ENCODE data around the gene GPATCH2L.

- TF ChIP-seq POLR2A (IDR thresholded peaks at IDR 0.05) (no peak), CTCF (IDR thresholded peaks at IDR 0.05) (no peak), EP300 (IDR thresholded peaks at IDR 0.05) (no peak)
These were observed 46.8 kb upstream of the GPATCH2L start for GRCh38 chr14:76104802-76105355.

All from stomach (tissue), 4 donors.